Endothelial cell of umbilical vein (primary cell): Measurements from ENCODE around the gene POU2AF3. TPM values are rescaled to one million over a fixed set of nuclear protein-coding genes. Genes with fewer than 3 reads are reported as not detected.

Source experiments
- BruUV-seq: library from RNA; stranded (reverse); fragments of 400-500 nt; replicated peaks from 2 replicates; lab custom pipeline; 2021; lab: Mats Ljungman, UMichigan
- CTCF ChIA-PET: fragments of 300-600, 350-600 bp; sonication (Branson Sonifier 250); formaldehyde crosslinking; loops from one replicate; lab custom pipeline; 2021; ENCODE audit warnings: antibody characterized with exemption, inconsistent platforms; lab: Charles Lee
- POLR2A ChIA-PET: fragments of 300-600, 350-600 bp; sonication (Branson Sonifier 250); formaldehyde crosslinking; loops from one replicate; lab custom pipeline; 2021; ENCODE audit warnings: antibody characterized with exemption, inconsistent platforms; lab: Charles Lee
- DNase-seq: peaks from one replicate; pipeline ENCODE4 v3.0.0-alpha.2; 2011; ENCODE audit warnings: low read depth, low spot score
- FAIRE-seq: peaks from 2 replicates; lab custom pipeline; 2011; peaks lifted over from hg19 to GRCh38; lab: Jason Lieb, UNC
- H2AFZ ChIP-seq: 2 replicates; pipeline ENCODE4 v1.6.0; 2012; ENCODE audit warnings: low read depth, low read length, control low read depth, inconsistent platforms
- H3K27ac ChIP-seq: 2 replicates; pipeline ENCODE4 v1.5.1; 2011; ENCODE audit warnings: low read depth, mild to moderate bottlenecking, control low read depth, low read length, moderate library complexity; ENCODE audit not compliant: insufficient read depth
- H3K27me3 ChIP-seq, 2 experiments: 2 replicates each; pipeline versions ENCODE4 v1.6.0 to v1.6.1; 2011; ENCODE audit warnings: low read length in 2 of 2, mixed read lengths in 1 of 2; ENCODE audit not compliant: control insufficient read depth in 2 of 2, insufficient read depth in 2 of 2
- H3K36me3 ChIP-seq, 2 experiments: 2 replicates in 1 of 2; 3 replicates in 1 of 2; pipeline ENCODE4 v1.5.1; 2011; ENCODE audit warnings: low read length in 2 of 2, mild to moderate bottlenecking in 1 of 2, moderate library complexity in 1 of 2; ENCODE audit not compliant: control insufficient read depth in 2 of 2, insufficient read depth in 2 of 2; ENCODE audit errors: extremely low read depth in 1 of 2
- H3K4me1 ChIP-seq: 3 replicates; pipeline ENCODE4 v1.5.1; 2011; ENCODE audit warnings: mild to moderate bottlenecking, low read length; ENCODE audit not compliant: control insufficient read depth, insufficient read depth; ENCODE audit errors: extremely low read depth
- H3K4me2 ChIP-seq: 2 replicates; pipeline ENCODE4 v1.6.1; 2011; ENCODE audit warnings: low read length, control low read depth, mixed read lengths; ENCODE audit not compliant: insufficient read depth
- H3K4me3 ChIP-seq, 3 experiments: fragments of 200-600 bp in 1 of 3; sonication (generic), shearing (Covaris generic) in 1 of 3; replicated peaks in 1 of 3; 2 replicates each; pipeline ENCODE4 v1.5.1; 2011 to 2016; ENCODE audit warnings: control low read depth in 3 of 3, low read length in 3 of 3, mild to moderate bottlenecking in 2 of 3, inconsistent platforms in 1 of 3, low read depth in 1 of 3, moderate library complexity in 1 of 3; ENCODE audit not compliant: insufficient read depth in 1 of 3
- H3K79me2 ChIP-seq: 2 replicates; pipeline ENCODE4 v1.6.0; 2012; ENCODE audit warnings: low read length, inconsistent platforms; ENCODE audit not compliant: control insufficient read depth, insufficient read depth
- H3K9ac ChIP-seq: replicated peaks from 2 replicates; pipeline ENCODE3; 2011; ENCODE audit warnings: low read length, control low read depth; ENCODE audit not compliant: insufficient read depth; ENCODE audit errors: extremely low read depth
- H3K9me1 ChIP-seq: replicated peaks from 3 replicates; pipeline ENCODE4 v1.6.0; 2011; ENCODE audit warnings: mild to moderate bottlenecking, low read length; ENCODE audit not compliant: control insufficient read depth, insufficient read depth; ENCODE audit errors: extremely low read depth
- H3K9me3 ChIP-seq: replicated peaks from 2 replicates; pipeline ENCODE4 v1.5.1; 2012; ENCODE audit warnings: low read length, inconsistent platforms; ENCODE audit not compliant: control insufficient read depth, insufficient read depth
- H4K20me1 ChIP-seq: replicated peaks from 2 replicates; pipeline ENCODE3; 2011; ENCODE audit warnings: mild to moderate bottlenecking, low read length; ENCODE audit not compliant: control insufficient read depth, insufficient read depth; ENCODE audit errors: extremely low read depth
- CTCF ChIP-seq, 2 donors: IDR thresholded peaks; 1 replicate in 1 of 2; 2 replicates in 1 of 2; pipeline ENCODE4 v1.5.1; 2011; ENCODE audit warnings: low read length in 2 of 2, mild to moderate bottlenecking in 2 of 2, moderate library complexity in 2 of 2, control low read depth in 1 of 2, inconsistent platforms in 1 of 2, low read depth in 1 of 2; ENCODE audit not compliant: insufficient read depth in 1 of 2; ENCODE audit errors: extremely low read depth in 1 of 2
- EZH2 ChIP-seq: IDR thresholded peaks from 2 replicates; pipeline ENCODE4 v1.6.1; 2012; ENCODE audit warnings: borderline replicate concordance, low read depth, mild to moderate bottlenecking, moderate library complexity, low read length, inconsistent platforms; ENCODE audit not compliant: severe bottlenecking
- FOS ChIP-seq: IDR thresholded peaks from 2 replicates; pipeline ENCODE4 v1.6.1; 2011; ENCODE audit warnings: mild to moderate bottlenecking, low read length, moderate library complexity, borderline replicate concordance; ENCODE audit not compliant: insufficient read depth
- GATA2 ChIP-seq: IDR thresholded peaks from 2 replicates; pipeline ENCODE4 v1.7.0; 2011; ENCODE audit warnings: low read depth, mild to moderate bottlenecking, moderate library complexity, mixed read lengths, low read length; ENCODE audit not compliant: insufficient read length, insufficient read depth
- JUN ChIP-seq: IDR thresholded peaks from 2 replicates; pipeline ENCODE4 v1.6.1; 2011; ENCODE audit warnings: borderline replicate concordance, low read depth; ENCODE audit not compliant: insufficient read length, insufficient read depth
- MAX ChIP-seq: IDR thresholded peaks from 2 replicates; pipeline ENCODE4 v1.6.1; 2011; ENCODE audit not compliant: insufficient read depth, insufficient read length
- MYC ChIP-seq: IDR thresholded peaks from one replicate; pipeline ENCODE4 v1.6.1; 2011; ENCODE audit warnings: mild to moderate bottlenecking, low read depth, low read length
- POLR2A ChIP-seq: IDR thresholded peaks from 2 replicates; pipeline ENCODE4 v1.6.1; 2012; ENCODE audit warnings: low read depth, mild to moderate bottlenecking, control low read depth, low read length
- POLR2AphosphoS5 ChIP-seq: IDR thresholded peaks from 2 replicates; pipeline ENCODE4 v1.6.1; 2012; ENCODE audit warnings: low read depth, mild to moderate bottlenecking, control low read depth, low read length, moderate library complexity; ENCODE audit not compliant: insufficient read depth
- dilution Hi-C: fragments of 300-500 bp; cut with MboI; formaldehyde crosslinking; loops from one replicate; pipeline ENCODE4 v1.15.0; 2019; ENCODE audit warnings: low sequenced_read_pairs; ENCODE audit not compliant: extremely low pct_ligation_motif_present
- intact Hi-C: fragments of 100-400 bp; cut with micrococcal nuclease; formaldehyde crosslinking; loops from one replicate; pipeline ENCODE4 v1.10.0; 2022
- polyA plus RNA-seq, 4 experiments: library from polyadenylated mRNA; depleted of rRNA in 3 of 4; stranded (reverse) in 3 of 4; unstranded in 1 of 4; fragments of >200 nt; gene quantifications; 2 replicates each; pipeline versions ENCODE4 v1.2.1 to v1.2.3, GENCODE V29; 2011 to 2012; ENCODE audit warnings: missing spikeins in 1 of 4
- total RNA-seq: library from RNA; stranded (reverse); gene quantifications from 2 replicates; pipeline ENCODE4 v1.2.3, GENCODE V29; 2021

Gene POU2AF3
- total and polyA plus RNA-seq, 2 donors (not counting 3 experiments of a cell fraction or from before 2014, with no cell fraction given), result not detected

- ChIA-PET CTCF (interaction anchor here (1.4 to 4.8 kb wide), 4 partner anchors 12 to 161 kb away, joined by 3 to 93 read pairs (median 30); no protein-coding TSS in a partner anchor), POLR2A (no interaction called here)
- DNase-seq, result no peak
- Histone ChIP-seq H3K27ac (no peak overlapping the region), H3K9me1 (no peaks in the 10 kb centered on the region), H4K20me1 (no peaks in the 10 kb centered on the region), H3K36me3 (no peaks in the 10 kb centered on the region), H2AFZ (no peak overlapping the region), H3K9ac (no peak overlapping the region), H3K4me2 (no peak overlapping the region), H3K79me2 (no peaks in the 10 kb centered on the region), H3K27me3 (peaks cover 0 to 1% of the 10 kb centered on the region in 2 experiments), H3K4me3 (no peak overlapping the region), H3K9me3 (no peaks in the 10 kb centered on the region), H3K4me1 (no peaks in the 10 kb centered on the region)
- intact Hi-C loops, result no loop called here
- BruUV-seq, result no TSS peak
- dilution Hi-C loops, result no loop called here
- no peak for FAIRE-seq
- TF ChIP-seq MYC (no peak), JUN (no peak), CTCF (IDR thresholded peaks at IDR 0.05; ENCODE audit: extremely low read depth in 1 of 2, insufficient read depth in 1 of 2, low read depth in 1 of 2, low read length in 2 of 2) (no peak), GATA2 (no peak), MAX (no peak), POLR2A (no peak), EZH2 (no peak), FOS (no peak), POLR2AphosphoS5 (no peak)
These were observed 12.9 kb upstream of the POU2AF3 start for GRCh38 chr11:111285189-111286091.
